ENCODE data around the gene CHD6.

DNA sequence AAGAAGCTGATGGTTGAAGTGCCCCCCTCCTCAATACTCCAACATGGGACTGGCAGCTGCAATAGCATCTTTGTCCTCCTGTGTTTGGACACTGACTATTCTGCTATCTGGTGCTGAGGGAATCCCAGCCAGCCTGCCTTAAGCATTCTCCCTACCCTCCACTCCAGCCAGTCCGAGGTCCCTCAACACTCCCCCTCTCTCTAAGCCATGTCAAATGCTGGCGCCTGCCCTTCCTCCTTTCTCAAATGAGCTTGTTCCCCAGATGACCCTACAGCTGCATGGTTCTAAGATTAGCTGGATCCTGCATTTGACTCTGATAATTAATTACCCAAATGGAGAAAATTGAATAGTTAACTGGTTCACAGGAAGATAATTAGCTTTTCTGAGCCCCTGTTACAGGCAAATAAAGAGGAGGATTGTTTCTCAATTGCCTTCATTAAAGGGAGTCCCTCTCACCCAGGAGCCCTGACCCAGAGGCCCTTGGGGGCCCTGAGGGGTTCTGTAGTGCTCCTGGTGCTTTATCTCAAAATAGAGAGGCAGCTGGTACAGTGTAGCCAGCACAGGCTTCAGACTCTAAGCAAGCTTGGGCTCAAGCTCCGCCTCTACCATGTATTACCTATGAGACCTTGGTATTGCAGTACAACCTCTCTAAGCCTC, 37.9 kb upstream of the CHD6 start:
- TF ChIP-seq EZH2 (IDR thresholded peaks at IDR 0.05; ENCODE audit: insufficient read depth, poor library complexity, severe bottlenecking) (no peak), EZH2phosphoT487 (IDR thresholded peaks at IDR 0.05; ENCODE audit: insufficient read depth, low read depth) (no peak)
